Nephron progenitor cell (in vitro differentiated cells): ENCODE data around the gene ROR2.
"Not testable (repeated sequence)": the region's sequence is repeated elsewhere in the genome, so short reads cannot be mapped to it uniquely, and the experiment has no call there.

Experiments used
- DNase-seq: peaks from one replicate; pipeline ENCODE4 v3.0.0; 2021
- H3K27ac Mint-ChIP-seq: 2 replicates; pipeline ENCODE4 v1.8.0; 2021; ENCODE audit warnings: mild to moderate bottlenecking, moderate library complexity, mixed read lengths
- H3K27me3 Mint-ChIP-seq: 2 replicates; pipeline ENCODE4 v1.8.0; 2021; ENCODE audit warnings: mild to moderate bottlenecking, low read depth, mixed read lengths; ENCODE audit not compliant: poor library complexity
- H3K36me3 Mint-ChIP-seq: 2 replicates; pipeline ENCODE4 v1.8.0; 2021; ENCODE audit warnings: low read depth, mixed read lengths
- H3K4me1 Mint-ChIP-seq: 2 replicates; pipeline ENCODE4 v1.8.0; 2021; ENCODE audit warnings: mixed read lengths
- H3K4me3 Mint-ChIP-seq: 2 replicates; pipeline ENCODE4 v1.8.0; 2021; ENCODE audit warnings: mild to moderate bottlenecking, moderate library complexity, mixed read lengths
- H3K9me3 Mint-ChIP-seq: 2 replicates; pipeline ENCODE4 v1.8.0; 2021; ENCODE audit warnings: mild to moderate bottlenecking, moderate library complexity, mixed read lengths
- CTCF ChIP-seq: fragments of 200-600 bp; sonication (generic); IDR thresholded peaks from 2 replicates; pipeline ENCODE4 v1.5.0; 2021; ENCODE audit warnings: antibody characterized with exemption

ROR2 gene

GRCh38 chr9:91532325-91532724, 417.7 kb downstream of the ROR2 start:
- no peak for DNase-seq
- no peak for TF ChIP-seq CTCF
- Mint-ChIP-seq H3K4me1 (peaks cover 47% of the 10 kb centered on the region), H3K27me3 (peaks cover 15% of the 10 kb centered on the region), H3K27ac (no peak overlapping the region), H3K4me3 (no peak overlapping the region), H3K9me3 (peaks cover 6% of the 10 kb centered on the region), H3K36me3 (peaks cover 4% of the 10 kb centered on the region)

GRCh38 chr9:91530829-91531228, 419.2 kb downstream of the ROR2 start:
- Mint-ChIP-seq H3K27ac (no peak overlapping the region), H3K27me3 (peaks cover 15% of the 10 kb centered on the region), H3K4me1 (peaks cover 32% of the 10 kb centered on the region), H3K9me3 (peaks cover 21% of the 10 kb centered on the region), H3K4me3 (no peak overlapping the region), H3K36me3 (peaks cover 4% of the 10 kb centered on the region)
- no peak for DNase-seq
- no peak for TF ChIP-seq CTCF

GRCh38 chr9:91522481-91522880, 427.5 kb downstream of the ROR2 start:
- Mint-ChIP-seq H3K9me3 (peaks cover 47% of the 10 kb centered on the region), H3K27me3 (peaks cover 16% of the 10 kb centered on the region), H3K36me3 (peaks cover 6% of the 10 kb centered on the region), H3K4me3 (no peak overlapping the region), H3K27ac (no peak overlapping the region), H3K4me1 (peaks cover 32% of the 10 kb centered on the region)
- TF ChIP-seq CTCF: no peak
- DNase-seq: no peak

GRCh38 chr9:91519520-91520277, 430.3 kb downstream of the ROR2 start:
- H3K27me3 Mint-ChIP-seq: peaks cover 11% of the 10 kb centered on the region
- H3K27ac Mint-ChIP-seq: no peak overlapping the region
- H3K36me3 Mint-ChIP-seq: peaks cover 10% of the 10 kb centered on the region
- H3K4me1 Mint-ChIP-seq: peaks cover 46% of the 10 kb centered on the region
- DNase-seq: no peak
- no peak for TF ChIP-seq CTCF
- no peak overlapping the region for H3K4me3 Mint-ChIP-seq
- H3K9me3 Mint-ChIP-seq: peaks cover 44% of the 10 kb centered on the region

- TF ChIP-seq CTCF: no peak
- H3K9me3 Mint-ChIP-seq: peaks cover 38% of the 10 kb centered on the region
- H3K36me3 Mint-ChIP-seq: peaks cover 10% of the 10 kb centered on the region
- H3K4me3 Mint-ChIP-seq: no peak overlapping the region
- H3K27ac Mint-ChIP-seq: peak overlapping the region; percentile 93
- DNase-seq: no peak
- peaks cover 11% of the 10 kb centered on the region for H3K27me3 Mint-ChIP-seq
- H3K4me1 Mint-ChIP-seq: peaks cover 50% of the 10 kb centered on the region
Observed at GRCh38 chr9:91518462-91518861, 431.6 kb downstream of the ROR2 start.

GRCh38 chr9:91517801-91518200, 432.2 kb downstream of the ROR2 start:
- Mint-ChIP-seq H3K9me3 (peaks cover 39% of the 10 kb centered on the region), H3K36me3 (peaks cover 10% of the 10 kb centered on the region), H3K27ac (peak overlapping the region; percentile 93), H3K4me3 (no peak overlapping the region), H3K4me1 (peaks cover 52% of the 10 kb centered on the region), H3K27me3 (peaks cover 11% of the 10 kb centered on the region)
- TF ChIP-seq CTCF: no peak
- DNase-seq: no peak

GRCh38 chr9:91517332-91517731, 432.7 kb downstream of the ROR2 start:
- Mint-ChIP-seq H3K4me1 (peaks cover 47% of the 10 kb centered on the region), H3K27me3 (peaks cover 11% of the 10 kb centered on the region), H3K27ac (peak overlapping the region; percentile 93), H3K9me3 (peaks cover 43% of the 10 kb centered on the region)
- H3K36me3 Mint-ChIP-seq, H3K4me3 Mint-ChIP-seq, DNase-seq: not testable (repeated sequence)
